GM15510 (cell line): Measurements from ENCODE around the gene NACC1.

Experiments used
- POLR2A ChIP-seq: IDR thresholded peaks from 3 replicates; pipeline ENCODE4 v1.6.1; 2011; ENCODE audit warnings: borderline replicate concordance; ENCODE audit not compliant: insufficient read length; ENCODE audit errors: extremely low read depth

Gene NACC1

GRCh38 chr19:13152356-13152973 is 34.4 kb downstream of the NACC1 start:
- TF ChIP-seq POLR2A, result no peak

- TF ChIP-seq POLR2A, result peak; percentile 100
Observed at GRCh38 chr19:13152974-13153568, 35.0 kb downstream of the NACC1 start.

DNA sequence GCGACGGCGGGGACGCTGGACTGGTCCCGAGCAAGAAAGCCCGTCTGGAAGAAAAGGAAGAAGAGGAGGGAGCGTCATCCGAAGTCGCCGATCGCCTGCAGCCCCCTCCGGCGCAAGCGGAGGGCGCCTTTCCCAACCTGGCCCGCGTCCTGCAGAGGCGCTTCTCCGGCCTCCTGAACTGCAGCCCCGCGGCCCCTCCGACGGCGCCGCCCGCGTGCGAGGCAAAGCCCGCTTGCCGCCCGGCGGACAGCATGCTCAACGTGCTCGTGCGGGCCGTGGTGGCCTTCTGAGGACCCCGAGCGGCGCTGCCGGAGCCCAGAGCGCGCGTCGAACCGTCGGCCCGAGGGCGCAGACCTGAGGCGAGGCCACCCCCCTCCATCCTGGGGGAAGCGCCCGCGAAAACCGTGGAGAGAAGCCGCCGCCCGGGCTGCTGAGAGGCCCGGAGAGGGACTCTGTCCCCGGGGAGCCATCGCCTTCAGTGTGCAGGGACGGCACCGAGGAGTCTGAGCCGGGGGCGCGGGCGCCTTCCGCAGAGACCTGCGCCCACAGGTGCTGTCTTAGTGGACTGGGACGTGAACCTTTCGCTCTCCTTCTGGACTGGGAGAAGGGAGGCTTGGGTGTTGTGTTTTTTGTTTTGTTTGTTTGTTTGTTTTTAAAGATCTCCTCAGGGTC is 35.6 kb downstream of the NACC1 start:
- TF ChIP-seq POLR2A, result no peak

- peak; percentile 63 for TF ChIP-seq POLR2A
Observed at GRCh38 chr19:13154241-13154778, 36.2 kb downstream of the NACC1 start.

DNA sequence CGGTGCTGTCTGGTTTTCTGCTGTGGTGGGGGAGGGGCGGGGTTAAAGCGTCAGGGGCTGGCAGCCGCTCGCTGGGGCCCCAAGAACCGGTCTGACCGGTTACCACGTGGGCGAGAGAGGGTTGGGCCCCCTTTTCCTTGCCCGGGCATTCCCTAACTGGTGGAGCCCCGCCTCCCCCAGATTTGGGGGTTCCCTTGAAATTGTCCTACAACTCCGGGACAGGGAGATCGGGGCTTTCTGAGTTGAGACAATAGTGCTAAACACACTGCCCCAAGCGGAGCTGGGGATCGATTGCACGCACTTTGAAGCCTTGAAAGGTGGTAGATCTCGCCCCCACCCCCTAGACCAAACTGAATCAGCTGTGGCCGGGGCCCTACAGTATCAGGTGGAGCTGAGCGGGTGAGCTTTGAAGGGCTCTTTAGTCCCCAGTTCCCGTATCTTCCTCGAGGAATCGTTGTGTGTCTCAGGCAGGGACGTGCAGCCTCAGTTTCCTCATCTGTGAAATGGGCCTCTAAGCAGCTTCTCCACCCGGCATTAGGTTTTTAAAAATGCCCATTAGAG is 36.9 kb downstream of the NACC1 start:
- TF ChIP-seq POLR2A, result peak; percentile 18

DNA sequence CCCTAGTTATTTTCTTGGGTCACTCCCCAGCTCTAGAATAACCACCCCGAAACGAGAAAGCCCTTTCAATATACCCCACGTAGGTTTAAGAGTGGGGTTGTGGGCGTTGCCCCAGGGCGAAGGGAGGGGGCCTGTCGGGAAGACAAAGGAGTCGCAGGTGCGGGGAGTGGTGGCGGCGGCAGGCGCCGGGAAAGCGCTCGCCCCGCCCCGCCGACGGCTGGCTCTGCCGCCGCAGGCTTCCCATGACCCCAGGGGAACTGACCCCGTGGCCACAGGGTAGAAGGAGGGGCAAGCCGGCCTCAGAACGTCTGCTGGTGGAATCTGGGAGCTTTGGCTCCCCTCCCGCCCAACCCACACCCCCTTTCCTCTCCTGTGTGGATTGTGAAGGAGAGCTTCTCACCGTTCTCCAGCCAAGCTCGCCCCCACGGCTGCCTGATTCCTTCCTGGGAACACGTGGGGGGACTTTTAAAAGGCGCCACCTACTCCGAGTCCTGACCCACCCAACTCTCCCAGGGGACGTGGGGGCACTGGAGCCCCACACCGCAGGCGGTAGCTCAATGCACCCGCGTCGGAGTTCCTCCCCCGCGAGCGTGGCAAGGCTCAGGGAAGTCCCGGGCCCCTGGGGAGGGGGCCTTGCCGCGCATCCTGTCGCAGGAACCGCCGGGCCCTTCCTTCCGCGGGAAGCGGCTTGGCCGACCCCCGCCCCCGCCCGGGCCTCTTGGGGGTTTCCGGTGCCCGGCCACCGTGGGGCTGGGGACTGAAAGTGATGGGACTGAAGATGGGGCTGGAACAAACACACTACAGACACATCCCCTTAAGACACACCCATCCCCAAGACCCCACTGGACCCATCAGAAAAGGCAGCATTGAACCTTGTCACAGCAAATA is 37.7 kb downstream of the NACC1 start:
- TF ChIP-seq POLR2A, result peak; percentile 35

GRCh38 chr19:13159713-13160112 is 41.6 kb downstream of the NACC1 start:
- TF ChIP-seq POLR2A, result no peak

DNA sequence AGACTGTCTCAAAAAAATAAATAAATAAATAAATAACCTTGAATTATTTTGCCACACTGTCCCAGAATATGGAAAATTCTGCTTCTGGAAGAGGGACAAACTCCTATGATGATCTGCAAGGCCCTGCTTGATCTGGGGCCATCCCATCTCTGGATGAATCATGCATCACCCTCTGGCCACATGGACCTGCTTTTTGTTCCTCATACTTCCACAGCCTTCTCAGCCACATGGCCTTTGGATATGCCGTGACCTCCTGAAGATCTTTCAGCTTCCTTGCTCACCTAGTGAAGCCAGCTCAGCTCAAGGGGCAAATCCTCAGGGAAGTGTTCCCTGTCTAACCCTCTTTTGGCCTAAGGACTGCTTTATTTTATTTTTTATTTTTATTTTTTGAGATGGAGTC is 42.5 kb downstream of the NACC1 start:
- TF ChIP-seq POLR2A, result no peak

DNA sequence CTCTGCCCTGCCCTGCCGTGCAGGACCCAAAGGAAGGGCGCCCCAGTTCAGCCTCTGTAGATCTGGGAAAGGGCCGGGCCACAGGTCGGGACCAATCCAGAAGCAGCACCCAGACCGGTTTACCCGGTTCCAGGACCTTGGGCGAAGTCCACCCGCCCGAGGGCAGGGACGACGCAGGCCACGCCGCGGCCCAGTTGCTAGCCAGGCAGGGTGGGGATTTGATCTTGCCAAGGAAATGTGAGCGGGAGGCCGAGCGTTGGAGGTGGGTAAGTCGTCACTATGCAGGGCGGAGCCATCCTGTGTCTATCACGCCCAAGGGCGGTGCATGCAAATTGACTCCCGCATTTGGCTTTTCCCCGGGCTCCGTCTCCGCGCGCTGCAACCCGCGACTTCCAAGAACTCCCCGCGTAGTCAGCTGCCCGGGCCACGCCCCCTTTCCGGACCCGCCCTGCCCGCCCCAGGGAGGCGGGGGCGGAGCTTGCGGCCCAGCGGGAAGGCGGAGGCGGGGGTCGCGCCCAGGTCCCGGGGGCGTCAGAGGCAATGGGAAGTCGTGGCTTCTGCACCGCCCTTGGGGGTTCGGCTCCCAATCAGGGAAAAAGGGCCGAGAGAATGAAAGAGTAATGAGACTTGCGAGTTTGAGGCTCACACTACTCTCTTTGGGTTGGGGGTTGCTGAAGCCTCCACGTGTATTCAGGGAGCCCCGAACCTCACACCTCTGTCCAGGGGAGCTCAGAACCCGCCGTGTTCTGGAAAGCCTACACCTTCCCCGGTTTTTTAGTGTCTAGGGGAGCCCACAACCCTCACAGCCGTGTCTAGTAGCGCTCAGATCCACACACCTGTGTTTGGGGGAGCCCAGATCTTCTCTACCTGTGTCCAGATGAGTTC is 44.9 kb downstream of the NACC1 start:
- TF ChIP-seq POLR2A, result peak; percentile 71

- no peak for TF ChIP-seq POLR2A
Observed at GRCh38 chr19:13163609-13164342, 45.7 kb downstream of the NACC1 start.

DNA sequence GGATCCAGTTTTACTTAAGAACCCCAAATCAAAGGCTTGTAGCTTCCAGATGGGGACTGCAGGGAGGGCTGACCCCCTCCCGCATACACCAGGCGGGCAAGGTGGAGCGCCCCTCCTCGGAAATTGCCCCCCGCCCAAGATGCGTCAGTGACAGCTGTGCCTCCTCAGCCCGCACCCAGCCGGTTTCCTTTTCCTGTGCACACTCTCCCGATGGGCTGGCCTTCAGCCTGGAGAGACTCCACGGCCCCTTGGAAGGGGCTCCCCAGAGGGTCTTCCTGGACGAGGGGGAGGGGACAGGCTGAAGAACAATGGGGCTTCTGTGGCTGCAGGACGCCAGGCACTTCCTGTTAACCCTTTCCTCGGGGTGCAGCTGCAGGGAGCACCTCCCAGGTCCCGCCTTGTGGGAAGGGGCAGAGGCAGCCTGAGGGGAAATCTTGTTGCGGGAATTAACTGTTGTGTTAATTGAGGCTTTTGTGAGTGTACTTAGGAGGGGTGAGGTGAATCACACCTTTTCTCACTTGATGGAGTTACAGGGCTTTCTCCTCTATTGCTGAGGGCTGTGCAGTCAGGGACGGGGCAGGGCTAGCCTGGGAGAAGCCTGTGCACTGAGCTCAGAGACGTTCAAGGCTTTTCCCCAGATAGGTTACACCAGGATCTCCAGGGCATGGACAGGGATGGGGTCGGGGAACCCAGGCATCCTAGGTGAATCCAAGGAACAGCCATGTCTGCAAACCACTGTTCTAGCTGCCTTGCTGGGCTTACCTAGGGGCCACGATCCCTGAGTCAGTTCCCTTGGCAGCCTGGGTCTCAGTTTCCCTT is 46.5 kb downstream of the NACC1 start:
- TF ChIP-seq POLR2A, result no peak
